Stomach (tissue), 9 donors: Measurements from ENCODE around the gene SMIM35. TPM values are rescaled to one million over a fixed set of nuclear protein-coding genes. Genes with fewer than 3 reads are reported as not detected.

Experiments
- DNase-seq, 2 donors: peaks; one replicate each; pipeline versions ENCODE4 v3.0.0 to v3.0.0-alpha.2; 2013 to 2019
- H3K27ac ChIP-seq, 5 donors: fragments of 200-600 bp in 4 of 5; sonication (generic) in 4 of 5; one replicate each; pipeline ENCODE4 v1.5.1; 2013 to 2019; ENCODE audit warnings: mild to moderate bottlenecking in 1 of 5, moderate library complexity in 1 of 5
- H3K27me3 ChIP-seq, 3 donors: fragments of 200-600 bp; sonication (generic); one replicate each; pipeline ENCODE4 v1.5.1; 2017 to 2019; ENCODE audit warnings: mixed run types in 1 of 3
- H3K36me3 ChIP-seq, 4 donors: fragments of 200-600 bp; sonication (generic); 1 replicate in 3 of 4; 2 replicates in 1 of 4; pipeline ENCODE4 v1.5.1; 2016 to 2019
- H3K4me1 ChIP-seq, 4 donors: fragments of 200-600 bp; sonication (generic); one replicate each; pipeline ENCODE4 v1.5.1; 2016 to 2019
- H3K4me3 ChIP-seq, 4 donors: fragments of 200-600 bp; sonication (generic) in 3 of 4; one replicate each; pipeline ENCODE4 v1.5.1; 2016 to 2019; ENCODE audit warnings: mild to moderate bottlenecking in 1 of 4
- H3K9me3 ChIP-seq, 4 donors: fragments of 200-600 bp; sonication (generic); one replicate each; pipeline ENCODE4 v1.5.1; 2016 to 2019
- CTCF ChIP-seq, 7 experiments: fragments of 450-650 bp in 4 of 7; fragments of 200-600 bp in 3 of 7; sonication (generic) in 3 of 7; IDR thresholded peaks; one replicate each; pipeline ENCODE4 v1.5.1; 2016 to 2019; ENCODE audit warnings: antibody characterized with exemption in 7 of 7, control low read depth in 2 of 7, mild to moderate bottlenecking in 1 of 7
- EP300 ChIP-seq: sonication (generic); formaldehyde crosslinking; IDR thresholded peaks from one replicate; pipeline ENCODE4 v1.6.1; 2017; ENCODE audit warnings: antibody characterized with exemption
- POLR2A ChIP-seq, 4 donors: fragments of 450-650 bp; IDR thresholded peaks; one replicate each; pipeline ENCODE4 v1.6.1; 2016; ENCODE audit warnings: antibody characterized with exemption in 4 of 4, control low read depth in 2 of 4, mild to moderate bottlenecking in 1 of 4, moderate library complexity in 1 of 4
- POLR2AphosphoS5 ChIP-seq, 3 donors: sonication (generic); formaldehyde crosslinking; IDR thresholded peaks; one replicate each; pipeline ENCODE4 v1.6.1; 2016; ENCODE audit warnings: antibody characterized with exemption in 3 of 3
- WGBS, 5 donors: extraction: QIAGEN DNeasy Blood & Tissue Kit in 3 of 5; methylation state at CpG; one replicate each; pipeline versions ENCODE4 v1.1.5 to v1.1.7; 2013 to 2018; 5-methylcytosine and 5-hydroxymethylcytosine counted together
- intact Hi-C: fragments of 100-400 bp; cut with DNase I; formaldehyde crosslinking; loops from one replicate; pipeline ENCODE4 v1.15.1; 2023; ENCODE audit warnings: low total_unique reads
- polyA plus RNA-seq, 3 donors: library from polyadenylated mRNA; stranded (reverse); fragments of 200-250 nt; gene quantifications; one replicate each; pipeline ENCODE4 v1.2.3, GENCODE V29; 2013
- total RNA-seq, 5 donors: library from RNA; depleted of rRNA; stranded (reverse); fragments of >200 nt; gene quantifications; one replicate each; pipeline versions ENCODE4 v1.1.0 to v1.2.3, GENCODE V29; 2014 to 2016
- donor health status: healthy with polysubstance abuse.
- donor health status: Bipolar disorder and iron deficiency.
- donor health status: healthy.

SMIM35 gene
- total and polyA plus RNA-seq, 8 donors, result 0.03 TPM; not detected in 7

DNA sequence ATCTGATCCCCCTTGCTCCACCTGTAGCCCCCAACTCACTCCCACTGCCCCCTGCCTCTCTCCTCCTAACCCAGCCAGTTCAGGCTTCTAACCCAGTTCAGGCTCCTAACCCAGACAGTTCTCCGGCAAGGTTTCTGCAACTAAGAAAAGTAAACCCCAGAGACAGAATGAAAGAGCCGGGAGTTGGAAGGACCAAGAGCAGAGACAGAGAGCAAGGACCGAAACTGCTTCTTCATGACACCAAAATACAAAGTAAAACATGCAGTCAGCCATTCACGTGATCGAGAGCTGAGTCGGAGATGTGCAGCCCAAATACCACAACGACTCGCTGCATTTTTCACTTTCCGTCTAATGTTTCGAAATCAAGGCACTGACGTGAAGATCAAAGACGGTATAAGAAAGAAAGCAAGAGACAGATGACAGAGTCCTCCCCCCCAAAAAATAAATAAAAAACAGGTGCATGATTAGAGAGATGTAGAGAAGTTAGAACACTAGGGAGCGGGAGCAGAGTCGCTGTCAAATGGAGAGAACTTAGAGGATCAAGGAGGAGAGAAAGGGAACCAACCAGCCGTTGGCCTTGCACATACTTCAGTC is 99.7 kb downstream of the SMIM35 start:
- Histone ChIP-seq H3K27me3 (peaks cover 0 to 32% (median 12%) of the 10 kb centered on the region in 3 donors), H3K9me3 (no peaks in the 10 kb centered on the region), H3K36me3 (peaks cover 0 to 14% (median 0%) of the 10 kb centered on the region in 4 donors), H3K4me1 (peaks cover 11 to 40% (median 15%) of the 10 kb centered on the region in 4 donors), H3K27ac (peak overlapping the region; percentile 79 to 90 (median 81)), H3K4me3 (peak overlapping the region; percentile 50 to 62 (median 56))
- peak in 1 of 2 donors; percentile 52 for DNase-seq
- intact Hi-C loops, result no loop called here
- WGBS, 5 donors, result 66 to 71% (median 67%) methylated on average over 15 of the region's 15 CpGs
- peak in 2 of 3 donors; percentile 15 to 21 for TF ChIP-seq POLR2AphosphoS5 (IDR thresholded peaks at IDR 0.05)
- no peak for TF ChIP-seq CTCF (IDR thresholded peaks at IDR 0.05)

DNA sequence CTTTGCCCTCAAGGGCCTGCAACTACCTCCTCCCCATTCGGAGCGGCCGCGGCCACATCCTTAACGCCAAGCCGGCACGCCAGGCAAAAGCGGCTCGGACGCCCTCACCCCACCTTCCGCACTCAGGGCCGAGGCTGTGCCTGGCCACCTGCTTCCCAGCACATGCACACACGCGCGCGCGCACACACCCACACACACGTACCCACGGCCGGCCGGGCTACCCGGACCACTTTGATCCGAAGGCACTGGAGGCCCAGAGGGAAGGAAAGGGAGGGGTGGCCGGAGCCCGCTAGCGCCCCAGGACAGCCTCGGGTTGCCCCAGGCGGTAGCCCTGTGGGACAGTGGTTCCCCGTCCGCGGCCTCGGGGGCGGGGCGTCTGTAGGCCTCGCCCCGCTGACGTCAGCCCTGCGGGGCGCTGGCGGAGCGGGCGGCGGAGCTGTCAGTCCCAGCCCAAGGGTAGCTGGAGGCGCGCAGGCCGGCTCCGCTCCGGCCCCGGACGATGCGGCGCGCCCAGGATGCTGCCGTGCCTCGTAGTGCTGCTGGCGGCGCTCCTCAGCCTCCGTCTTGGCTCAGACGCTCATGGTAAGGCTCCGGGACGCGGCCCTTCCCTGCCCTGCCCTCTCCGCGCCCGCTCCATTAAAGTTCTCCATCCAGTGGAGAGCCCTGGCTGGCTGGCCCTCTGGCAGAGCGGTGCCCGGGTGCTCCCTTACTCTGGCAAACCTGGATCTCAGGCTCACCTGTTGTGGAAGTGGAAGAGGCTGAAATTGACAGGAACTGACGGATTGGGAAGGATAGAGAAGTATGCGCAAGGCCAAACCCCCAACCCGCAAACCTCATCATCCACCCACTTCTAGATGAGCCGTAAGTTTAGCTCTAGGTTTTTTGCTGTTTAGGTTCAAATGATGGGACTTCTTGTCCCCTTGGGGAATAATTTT is 100.5 kb downstream of the SMIM35 start, which contains the start of gene IL10RA:
IL10RA (plus strand) TSS at position 442 of the 935 bp plus-strand sequence; CDS start at position 516, 74 bp downstream.
- H3K27ac ChIP-seq, result peak within 1 kb of the TSS; percentile 79 to 90 (median 81)
- 3 to 10% (median 4%) methylated on average over 14 to 71 of the region's 71 CpGs for WGBS, 5 donors
- H3K4me3 ChIP-seq, result peak within 1 kb of the TSS; percentile 50 to 62 (median 56)
- H3K4me1 ChIP-seq, result peaks cover 11 to 33% (median 15%) of the 10 kb centered on the region in 4 donors
- intact Hi-C loops, result no loop called here
- DNase-seq, result peak; percentile 84 to 95
- peaks cover 0 to 32% (median 12%) of the 10 kb centered on the region in 3 donors for H3K27me3 ChIP-seq
- peaks cover 0 to 14% (median 0%) of the 10 kb centered on the region in 4 donors for H3K36me3 ChIP-seq
- peak; percentile 62 to 90 (median 87) for TF ChIP-seq POLR2AphosphoS5 (IDR thresholded peaks at IDR 0.05)
- no peak for TF ChIP-seq EP300
- H3K9me3 ChIP-seq, result no peaks in the 10 kb centered on the region

- Histone ChIP-seq H3K36me3 (peaks cover 0 to 9% (median 0%) of the 10 kb centered on the region in 4 donors), H3K4me1 (peaks cover 11 to 26% (median 15%) of the 10 kb centered on the region in 4 donors), H3K27me3 (peaks cover 0 to 38% (median 12%) of the 10 kb centered on the region in 3 donors), H3K4me3 (no peak overlapping the region), H3K27ac (no peak overlapping the region), H3K9me3 (no peaks in the 10 kb centered on the region)
- no peak for DNase-seq
- WGBS, 5 donors, result 62 to 74% (median 70%) methylated on average over 4 of the region's 4 CpGs
- intact Hi-C loops, result no loop called here
- no peak for TF ChIP-seq POLR2AphosphoS5 (IDR thresholded peaks at IDR 0.05)
- no peak for TF ChIP-seq EP300
- TF ChIP-seq POLR2A (IDR thresholded peaks at IDR 0.05), result no peak
- TF ChIP-seq CTCF (IDR thresholded peaks at IDR 0.05), result no peak
Measured at GRCh38 chr11:117984476-117984875, 102.3 kb downstream of the SMIM35 start.

- peaks cover 0 to 30% (median 12%) of the 10 kb centered on the region in 3 donors for H3K27me3 ChIP-seq
- H3K36me3 ChIP-seq, result no peaks in the 10 kb centered on the region
- peaks cover 11 to 18% (median 14%) of the 10 kb centered on the region in 4 donors for H3K4me1 ChIP-seq
- 82 to 95% (median 88%) methylated on average over 3 of the region's 3 CpGs for WGBS, 5 donors
- no peak overlapping the region for H3K4me3 ChIP-seq
- intact Hi-C loops, result no loop called here
- H3K9me3 ChIP-seq, result no peaks in the 10 kb centered on the region
- H3K27ac ChIP-seq, result no peak overlapping the region
- DNase-seq, result no peak
- TF ChIP-seq CTCF (IDR thresholded peaks at IDR 0.05), result no peak
- TF ChIP-seq POLR2A (IDR thresholded peaks at IDR 0.05), result no peak
- no peak for TF ChIP-seq EP300
- TF ChIP-seq POLR2AphosphoS5 (IDR thresholded peaks at IDR 0.05), result no peak
Measured at GRCh38 chr11:117983163-117983475, 103.6 kb downstream of the SMIM35 start.
